HEK293 (cell line): ENCODE results near the gene HOXA3.

Experiments
- CTCF ChIP-seq: fragments of 450-650 bp; formaldehyde crosslinking; IDR thresholded peaks from 2 replicates; pipeline ENCODE4 v1.5.1; 2016; ENCODE audit warnings: missing biosample characterization, missing genetic modification characterization
- ZBTB26 ChIP-seq: fragments of 450-650 bp; formaldehyde crosslinking; optimal IDR thresholded peaks from 2 replicates; pipeline ENCODE3; 2016; ENCODE audit warnings: missing biosample characterization, mild to moderate bottlenecking, missing genetic modification characterization
- ZNF274 ChIP-seq, 2 experiments: fragments of 200-500 bp in 1 of 2; fragments of 450-650 bp in 1 of 2; sonication (Bioruptor generic) in 1 of 2; formaldehyde crosslinking in 1 of 2; IDR thresholded peaks; 2 replicates each; pipeline versions ENCODE4 v1.5.1 to v1.6.1; 2014 to 2016; ENCODE audit warnings: borderline replicate concordance in 1 of 2, inconsistent platforms in 1 of 2, low read length in 1 of 2, missing biosample characterization in 1 of 2, missing genetic modification characterization in 1 of 2
- ZNF280D ChIP-seq: fragments of 450-650 bp; formaldehyde crosslinking; IDR thresholded peaks from 2 replicates; pipeline ENCODE4 v1.5.1; 2016; ENCODE audit warnings: missing biosample characterization, missing genetic modification characterization
- ZNF510 ChIP-seq: fragments of 450-650 bp; formaldehyde crosslinking; IDR thresholded peaks from 2 replicates; pipeline ENCODE4 v1.5.1; 2018; ENCODE audit warnings: mild to moderate bottlenecking, missing genetic modification characterization, missing biosample characterization; ENCODE audit not compliant: insufficient replicate concordance
- ZNF530 ChIP-seq: fragments of 450-650 bp; formaldehyde crosslinking; IDR thresholded peaks from 2 replicates; pipeline ENCODE4 v1.5.1; 2016; ENCODE audit warnings: low read depth, missing biosample characterization, missing genetic modification characterization

- no peak for TF ChIP-seq ZBTB26 (tag by site-specific recombination)
- no peak for TF ChIP-seq ZNF280D (tag by site-specific recombination)
- TF ChIP-seq ZNF274 (IDR thresholded peaks at IDR 0.05; ENCODE audit: low read length) = no peak
- no peak for TF ChIP-seq ZNF274 (tag by site-specific recombination; IDR thresholded peaks at IDR 0.05; ENCODE audit: borderline replicate concordance)
- TF ChIP-seq ZNF530 = no peak
- no peak for TF ChIP-seq CTCF
- TF ChIP-seq ZNF510 = no peak
Measured at GRCh38 chr7:27131390-27131819, 21.0 kb downstream of the HOXA3 start.
